Esophagus (tissue), 2 donors: Measurements from ENCODE around the gene UBE3A. TPM values are rescaled to one million over a fixed set of nuclear protein-coding genes. Genes with fewer than 3 reads are reported as not detected.

Source experiments
- H3K27ac ChIP-seq, 2 donors: one replicate each; pipeline ENCODE4 v1.5.1; 2013; ENCODE audit warnings: low read depth in 2 of 2, mild to moderate bottlenecking in 2 of 2, inconsistent platforms in 1 of 2, low read length in 1 of 2, moderate library complexity in 1 of 2
- H3K27me3 ChIP-seq, 2 donors: one replicate each; pipeline ENCODE4 v1.6.1; 2013; ENCODE audit warnings: low read length in 2 of 2, control low read depth in 1 of 2, mild to moderate bottlenecking in 1 of 2; ENCODE audit not compliant: insufficient read depth in 2 of 2, control insufficient read depth in 1 of 2
- H3K36me3 ChIP-seq, 2 donors: one replicate each; pipeline ENCODE4 v1.6.1; 2013; ENCODE audit warnings: low read length in 1 of 2; ENCODE audit not compliant: control insufficient read depth in 2 of 2, insufficient read depth in 2 of 2
- H3K4me1 ChIP-seq, 2 donors: one replicate each; pipeline ENCODE4 v1.6.1; 2013; ENCODE audit warnings: low read length in 1 of 2; ENCODE audit not compliant: control insufficient read depth in 2 of 2, insufficient read depth in 2 of 2
- H3K4me3 ChIP-seq, 2 donors: one replicate each; pipeline ENCODE4 v1.5.1; 2013; ENCODE audit warnings: low read length in 2 of 2, mild to moderate bottlenecking in 2 of 2, low read depth in 1 of 2, moderate library complexity in 1 of 2
- H3K9me3 ChIP-seq, 2 donors: one replicate each; pipeline ENCODE4 v1.6.1; 2013; ENCODE audit warnings: mild to moderate bottlenecking in 2 of 2, low read depth in 1 of 2, low read length in 1 of 2, moderate library complexity in 1 of 2; ENCODE audit not compliant: control insufficient read depth in 2 of 2, insufficient read depth in 1 of 2
- WGBS, 2 donors: extraction: QIAGEN DNeasy Blood & Tissue Kit; methylation state at CpG; one replicate each; pipeline ENCODE4 v1.1.7; 2013; 5-methylcytosine and 5-hydroxymethylcytosine counted together
- polyA plus RNA-seq, 2 donors: library from polyadenylated mRNA; stranded (reverse); fragments of 200-250 nt; gene quantifications; one replicate each; pipeline ENCODE4 v1.2.3, GENCODE V29; 2013
- donor health status: healthy with polysubstance abuse.
- donor health status: Bipolar disorder and iron deficiency.

UBE3A gene
- polyA plus RNA-seq, 2 donors, result 14.8 to 15.1 TPM

- no peaks in the 10 kb centered on the region for H3K36me3 ChIP-seq
- H3K4me3 ChIP-seq, result no peak overlapping the region
- no peak overlapping the region for H3K27ac ChIP-seq
- no peaks in the 10 kb centered on the region for H3K4me1 ChIP-seq
- no peaks in the 10 kb centered on the region for H3K9me3 ChIP-seq
- no peaks in the 10 kb centered on the region for H3K27me3 ChIP-seq
- 46 to 65% methylated on average over 1 of the region's 1 CpG for WGBS, 2 donors
Observed at GRCh38 chr15:25366058-25366457, 72.8 kb downstream of the UBE3A start.

- Histone ChIP-seq H3K9me3 (no peaks in the 10 kb centered on the region), H3K27ac (no peak overlapping the region), H3K27me3 (no peaks in the 10 kb centered on the region), H3K4me3 (no peak overlapping the region), H3K36me3 (no peaks in the 10 kb centered on the region), H3K4me1 (no peaks in the 10 kb centered on the region)
- WGBS, 2 donors, result 72 to 76% methylated on average over 1 of the region's 1 CpG
Observed at GRCh38 chr15:25362545-25362944, 76.3 kb downstream of the UBE3A start.

GRCh38 chr15:25347707-25348106 is 91.1 kb downstream of the UBE3A start:
- Histone ChIP-seq H3K4me3 (no peak overlapping the region), H3K27me3 (no peaks in the 10 kb centered on the region), H3K27ac (no peak overlapping the region), H3K4me1 (no peaks in the 10 kb centered on the region), H3K36me3 (no peaks in the 10 kb centered on the region), H3K9me3 (no peaks in the 10 kb centered on the region)
- WGBS, 2 donors, result 98 to 99% methylated on average over 2 of the region's 2 CpGs

DNA sequence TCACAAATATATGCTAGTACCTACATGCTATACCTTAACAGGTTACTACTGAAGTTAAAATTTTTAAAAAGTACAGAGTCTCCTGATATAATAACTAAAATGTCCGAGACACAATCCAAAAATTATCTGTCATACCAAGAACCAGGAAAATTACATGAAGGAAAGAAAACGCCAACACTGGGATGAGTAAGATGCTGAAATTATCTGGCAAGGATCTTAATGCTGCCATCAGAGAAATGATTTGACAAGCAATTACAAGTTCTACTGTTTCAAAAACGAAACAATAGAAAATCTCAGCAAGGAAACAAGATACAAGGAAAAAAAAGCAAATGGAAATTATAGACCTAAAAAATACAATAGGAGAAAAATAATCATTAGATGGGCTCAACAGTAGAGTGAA is 92.5 kb downstream of the UBE3A start:
- Histone ChIP-seq H3K36me3 (no peaks in the 10 kb centered on the region), H3K27me3 (no peaks in the 10 kb centered on the region), H3K4me1 (no peaks in the 10 kb centered on the region), H3K9me3 (no peaks in the 10 kb centered on the region), H3K27ac (peak overlapping the region in 1 of 2 donors; percentile 59), H3K4me3 (no peak overlapping the region)
- 61 to 77% methylated on average over 3 of the region's 3 CpGs for WGBS, 2 donors

- 58 to 67% methylated on average over 3 of the region's 3 CpGs for WGBS, 2 donors
- H3K27me3 ChIP-seq, result no peaks in the 10 kb centered on the region
- H3K4me3 ChIP-seq, result no peak overlapping the region
- H3K36me3 ChIP-seq, result no peaks in the 10 kb centered on the region
- peak overlapping the region in 1 of 2 donors; percentile 59 for H3K27ac ChIP-seq
- no peaks in the 10 kb centered on the region for H3K4me1 ChIP-seq
- no peaks in the 10 kb centered on the region for H3K9me3 ChIP-seq
Observed at GRCh38 chr15:25345943-25346342, 92.9 kb downstream of the UBE3A start.

GRCh38 chr15:25342629-25343028 is 96.2 kb downstream of the UBE3A start:
- peaks cover 0 to 2% of the 10 kb centered on the region in 2 donors for H3K36me3 ChIP-seq
- WGBS, 2 donors, result 95 to 100% methylated on average over 3 of the region's 3 CpGs
- no peak overlapping the region for H3K4me3 ChIP-seq
- no peaks in the 10 kb centered on the region for H3K27me3 ChIP-seq
- H3K9me3 ChIP-seq, result no peaks in the 10 kb centered on the region
- no peak overlapping the region for H3K27ac ChIP-seq
- H3K4me1 ChIP-seq, result no peaks in the 10 kb centered on the region

- Histone ChIP-seq H3K27me3 (no peaks in the 10 kb centered on the region), H3K27ac (no peak overlapping the region), H3K9me3 (no peaks in the 10 kb centered on the region), H3K4me1 (no peaks in the 10 kb centered on the region), H3K4me3 (no peak overlapping the region), H3K36me3 (peaks cover 0 to 5% of the 10 kb centered on the region in 2 donors)
- 84 to 88% methylated on average over 2 of the region's 2 CpGs for whole genome bisulfite sequencing, 2 donors
Observed at GRCh38 chr15:25339431-25339830, 99.4 kb downstream of the UBE3A start.

- WGBS, 2 donors, result 96 to 98% methylated on average over 4 of the region's 4 CpGs
- Histone ChIP-seq H3K4me3 (no peak overlapping the region), H3K4me1 (no peaks in the 10 kb centered on the region), H3K27ac (no peak overlapping the region), H3K36me3 (peaks cover 0 to 8% of the 10 kb centered on the region in 2 donors), H3K27me3 (no peaks in the 10 kb centered on the region), H3K9me3 (no peaks in the 10 kb centered on the region)
Observed at GRCh38 chr15:25335279-25335678, 103.5 kb downstream of the UBE3A start.

DNA sequence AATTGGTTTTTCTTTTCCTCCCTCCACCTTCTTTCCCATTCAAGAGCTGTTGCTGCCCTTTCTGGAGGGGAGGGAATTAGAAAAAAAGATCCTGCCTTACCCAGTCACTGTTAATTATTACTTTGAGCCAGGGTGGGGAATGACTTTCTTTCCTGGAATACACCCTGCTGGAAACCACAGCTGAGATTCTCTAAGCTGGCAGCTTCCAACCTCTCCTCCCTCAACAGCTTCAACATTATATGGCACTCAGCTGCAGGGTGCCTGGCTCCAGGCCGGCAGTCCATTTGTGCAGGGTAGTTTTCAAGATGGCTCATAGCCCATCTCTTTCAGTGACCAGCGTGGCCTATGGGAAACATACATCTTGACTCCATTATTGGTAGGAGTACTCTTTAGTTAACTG is 105.8 kb downstream of the UBE3A start:
- Histone ChIP-seq H3K27me3 (no peaks in the 10 kb centered on the region), H3K4me1 (no peaks in the 10 kb centered on the region), H3K27ac (no peak overlapping the region), H3K36me3 (peaks cover 0 to 6% of the 10 kb centered on the region in 2 donors), H3K9me3 (no peaks in the 10 kb centered on the region), H3K4me3 (no peak overlapping the region)
- WGBS, 2 donors, result 89 to 91% methylated on average over 2 of the region's 2 CpGs

DNA sequence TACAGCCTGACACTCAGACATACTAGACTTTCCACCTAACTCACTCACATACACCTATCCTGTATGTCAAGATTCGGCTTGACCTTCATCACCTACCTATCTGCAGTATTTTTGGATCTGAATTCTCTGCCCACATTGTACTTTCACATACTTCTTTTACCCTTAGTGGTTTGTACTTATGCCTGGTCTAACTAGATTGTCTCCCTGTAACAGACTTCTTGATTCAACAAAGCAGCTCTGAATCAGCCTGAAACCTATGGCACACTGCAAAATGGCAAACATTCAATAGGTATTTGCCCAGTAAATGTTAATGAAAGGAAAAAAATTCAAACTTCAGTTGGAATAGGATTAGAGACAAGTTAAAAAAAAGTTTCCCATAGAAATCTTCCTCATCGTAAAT is 106.5 kb downstream of the UBE3A start:
- Histone ChIP-seq H3K36me3 (peaks cover 0 to 6% of the 10 kb centered on the region in 2 donors), H3K27me3 (no peaks in the 10 kb centered on the region), H3K4me3 (no peak overlapping the region), H3K4me1 (no peaks in the 10 kb centered on the region), H3K9me3 (no peaks in the 10 kb centered on the region), H3K27ac (no peak overlapping the region)
- 89 to 97% methylated on average over 2 of the region's 2 CpGs for WGBS, 2 donors
